CD4-positive, alpha-beta T cell treated with Interleukin-15 for 1 hour (primary cell): Measurements from ENCODE around the gene PPP1CC.

Experiments
- DNase-seq: peaks from one replicate; pipeline ENCODE4 v3.0.0-alpha.2; 2020

The PPP1CC gene

DNA sequence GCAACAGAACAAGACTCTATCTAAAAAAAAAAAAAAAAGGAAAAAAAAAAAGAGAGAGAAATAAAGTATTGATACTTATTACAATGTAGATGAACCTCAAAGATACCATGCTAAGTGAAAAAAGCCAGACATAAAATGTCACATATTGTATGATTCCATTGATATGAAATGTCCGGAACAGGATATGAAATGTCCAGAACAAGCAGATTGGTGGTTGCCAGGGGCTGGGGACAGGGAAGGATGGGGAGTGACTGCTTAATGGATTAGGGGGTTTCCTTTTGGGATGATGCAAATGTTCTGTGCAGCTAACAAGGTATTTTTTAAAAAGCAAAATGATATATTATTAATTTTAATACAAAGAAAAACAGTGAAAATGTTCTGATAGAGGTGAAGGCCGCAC, 58.8 kb downstream of the PPP1CC start:
- no peak for DNase-seq

- no peak for DNase-seq
Observed at GRCh38 chr12:110680032-110680431, 62.7 kb downstream of the PPP1CC start.

- no peak for DNase-seq
Observed at GRCh38 chr12:110679201-110679600, 63.5 kb downstream of the PPP1CC start.

DNA sequence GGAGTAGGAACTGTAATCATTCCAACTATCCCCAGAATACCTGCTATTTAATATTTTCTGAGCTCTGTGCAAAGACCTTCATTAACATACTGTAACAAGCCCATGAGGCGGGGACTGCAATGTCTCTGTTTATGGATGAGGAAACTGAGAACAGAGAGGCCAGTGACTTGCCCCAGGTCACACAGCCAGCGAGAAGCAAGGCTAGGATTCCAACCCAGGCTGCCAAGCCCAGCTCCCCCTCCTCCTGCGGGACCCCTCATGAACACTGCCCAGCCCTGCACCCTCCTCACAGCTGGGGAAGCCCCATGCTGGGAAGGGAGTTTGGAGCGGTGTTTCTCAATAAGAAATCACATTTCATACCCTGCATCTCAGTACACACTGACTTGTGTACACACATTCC, 64.7 kb downstream of the PPP1CC start:
- DNase-seq: no peak

- peak; percentile 39 for DNase-seq
Observed at GRCh38 chr12:110677206-110677911, 65.3 kb downstream of the PPP1CC start.

DNA sequence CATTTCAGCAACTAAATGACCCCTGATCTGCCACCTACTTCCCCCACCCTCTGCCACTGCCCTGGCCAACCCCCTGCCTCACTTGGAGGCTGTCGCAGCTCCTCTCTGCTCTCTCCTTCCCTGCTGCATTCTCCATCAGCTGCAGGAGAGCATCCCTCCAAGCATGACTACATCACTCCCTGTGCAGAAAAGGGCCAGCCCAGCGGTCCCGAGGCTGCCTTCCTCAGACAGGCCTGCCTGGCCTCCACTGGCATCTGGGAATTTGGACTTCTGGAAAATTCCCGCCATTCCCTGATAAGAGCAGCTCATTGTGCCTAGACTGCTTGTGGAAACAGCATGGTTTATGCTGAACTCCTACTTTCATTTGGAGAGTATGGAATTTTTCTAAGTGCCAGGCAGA, 66.5 kb downstream of the PPP1CC start:
- DNase-seq: no peak

- peak; percentile 39 for DNase-seq
Observed at GRCh38 chr12:110670161-110670701, 72.5 kb downstream of the PPP1CC start.
